ENCODE data around the gene ABCA4.

DNA sequence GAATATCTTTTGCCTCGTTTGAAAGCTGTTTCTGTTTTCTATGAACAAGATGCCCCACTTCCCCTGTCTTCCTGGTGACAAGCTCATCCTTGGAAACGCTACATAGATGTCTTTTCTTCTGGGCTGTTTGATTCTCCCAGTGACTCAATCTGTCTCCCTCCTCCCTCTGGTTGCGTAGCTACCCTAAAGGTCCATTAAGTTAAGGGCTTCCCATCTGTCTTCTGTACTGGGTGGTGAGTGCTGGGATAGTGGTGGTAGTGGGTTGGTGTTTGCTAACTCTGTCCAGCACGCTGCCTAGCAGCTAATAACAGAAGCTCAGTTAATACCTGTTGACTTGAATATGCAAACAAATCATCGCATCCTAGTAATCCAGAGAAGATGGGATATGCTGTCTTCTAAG, 161.5 kb downstream of the ABCA4 start:
- TF ChIP-seq, protein P1, sequence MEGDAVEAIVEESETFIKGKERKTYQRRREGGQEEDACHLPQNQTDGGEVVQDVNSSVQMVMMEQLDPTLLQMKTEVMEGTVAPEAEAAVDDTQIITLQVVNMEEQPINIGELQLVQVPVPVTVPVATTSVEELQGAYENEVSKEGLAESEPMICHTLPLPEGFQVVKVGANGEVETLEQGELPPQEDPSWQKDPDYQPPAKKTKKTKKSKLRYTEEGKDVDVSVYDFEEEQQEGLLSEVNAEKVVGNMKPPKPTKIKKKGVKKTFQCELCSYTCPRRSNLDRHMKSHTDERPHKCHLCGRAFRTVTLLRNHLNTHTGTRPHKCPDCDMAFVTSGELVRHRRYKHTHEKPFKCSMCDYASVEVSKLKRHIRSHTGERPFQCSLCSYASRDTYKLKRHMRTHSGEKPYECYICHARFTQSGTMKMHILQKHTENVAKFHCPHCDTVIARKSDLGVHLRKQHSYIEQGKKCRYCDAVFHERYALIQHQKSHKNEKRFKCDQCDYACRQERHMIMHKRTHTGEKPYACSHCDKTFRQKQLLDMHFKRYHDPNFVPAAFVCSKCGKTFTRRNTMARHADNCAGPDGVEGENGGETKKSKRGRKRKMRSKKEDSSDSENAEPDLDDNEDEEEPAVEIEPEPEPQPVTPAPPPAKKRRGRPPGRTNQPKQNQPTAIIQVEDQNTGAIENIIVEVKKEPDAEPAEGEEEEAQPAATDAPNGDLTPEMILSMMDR (IDR thresholded peaks at IDR 0.05) = no peak
- TF ChIP-seq POLR2AphosphoS5 (IDR thresholded peaks at IDR 0.05; ENCODE audit: insufficient read depth in 1 of 2, low read depth in 1 of 2) (no peak), POLR2A (IDR thresholded peaks at IDR 0.05) (no peak)
